Sigmoid colon (tissue), 3 donors: ENCODE measurements around the gene OR51T1.

Source experiments
- POLR2A ChIP-seq, 2 donors: fragments of 450-650 bp; IDR thresholded peaks; one replicate each; pipeline ENCODE4 v1.6.1; 2016; ENCODE audit warnings: antibody characterized with exemption in 2 of 2, mild to moderate bottlenecking in 2 of 2, moderate library complexity in 2 of 2
- TF ChIP-seq, protein P1 (sequence below), 4 experiments: fragments of 450-650 bp in 3 of 4; fragments of 200-600 bp in 1 of 4; IDR thresholded peaks; one replicate each; pipeline ENCODE4 v1.5.1; 2016 to 2019; ENCODE audit warnings: antibody characterized with exemption in 4 of 4, mild to moderate bottlenecking in 3 of 4, moderate library complexity in 2 of 4

- no peak for TF ChIP-seq POLR2A (IDR thresholded peaks at IDR 0.05)
- TF ChIP-seq, protein P1, sequence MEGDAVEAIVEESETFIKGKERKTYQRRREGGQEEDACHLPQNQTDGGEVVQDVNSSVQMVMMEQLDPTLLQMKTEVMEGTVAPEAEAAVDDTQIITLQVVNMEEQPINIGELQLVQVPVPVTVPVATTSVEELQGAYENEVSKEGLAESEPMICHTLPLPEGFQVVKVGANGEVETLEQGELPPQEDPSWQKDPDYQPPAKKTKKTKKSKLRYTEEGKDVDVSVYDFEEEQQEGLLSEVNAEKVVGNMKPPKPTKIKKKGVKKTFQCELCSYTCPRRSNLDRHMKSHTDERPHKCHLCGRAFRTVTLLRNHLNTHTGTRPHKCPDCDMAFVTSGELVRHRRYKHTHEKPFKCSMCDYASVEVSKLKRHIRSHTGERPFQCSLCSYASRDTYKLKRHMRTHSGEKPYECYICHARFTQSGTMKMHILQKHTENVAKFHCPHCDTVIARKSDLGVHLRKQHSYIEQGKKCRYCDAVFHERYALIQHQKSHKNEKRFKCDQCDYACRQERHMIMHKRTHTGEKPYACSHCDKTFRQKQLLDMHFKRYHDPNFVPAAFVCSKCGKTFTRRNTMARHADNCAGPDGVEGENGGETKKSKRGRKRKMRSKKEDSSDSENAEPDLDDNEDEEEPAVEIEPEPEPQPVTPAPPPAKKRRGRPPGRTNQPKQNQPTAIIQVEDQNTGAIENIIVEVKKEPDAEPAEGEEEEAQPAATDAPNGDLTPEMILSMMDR (IDR thresholded peaks at IDR 0.05): no peak
Measured at GRCh38 chr11:4851033-4851432, 30.7 kb upstream of the OR51T1 start.
